Nephron progenitor cell (in vitro differentiated cells): ENCODE measurements around the gene ATP6V0A1.
A peak's percentile ranks its signal among the peaks of the same experiment; 100 is the strongest.

ENCODE experiments used
- DNase-seq: peaks from one replicate; pipeline ENCODE4 v3.0.0; 2021
- H3K27ac Mint-ChIP-seq: 2 replicates; pipeline ENCODE4 v1.8.0; 2021; ENCODE audit warnings: mild to moderate bottlenecking, moderate library complexity, mixed read lengths
- H3K27me3 Mint-ChIP-seq: 2 replicates; pipeline ENCODE4 v1.8.0; 2021; ENCODE audit warnings: mild to moderate bottlenecking, low read depth, mixed read lengths; ENCODE audit not compliant: poor library complexity
- H3K36me3 Mint-ChIP-seq: 2 replicates; pipeline ENCODE4 v1.8.0; 2021; ENCODE audit warnings: low read depth, mixed read lengths
- H3K4me1 Mint-ChIP-seq: 2 replicates; pipeline ENCODE4 v1.8.0; 2021; ENCODE audit warnings: mixed read lengths
- H3K4me3 Mint-ChIP-seq: 2 replicates; pipeline ENCODE4 v1.8.0; 2021; ENCODE audit warnings: mild to moderate bottlenecking, moderate library complexity, mixed read lengths
- H3K9me3 Mint-ChIP-seq: 2 replicates; pipeline ENCODE4 v1.8.0; 2021; ENCODE audit warnings: mild to moderate bottlenecking, moderate library complexity, mixed read lengths
- CTCF ChIP-seq: fragments of 200-600 bp; sonication (generic); IDR thresholded peaks from 2 replicates; pipeline ENCODE4 v1.5.0; 2021; ENCODE audit warnings: antibody characterized with exemption

Gene ATP6V0A1

GRCh38 chr17:42488032-42488431, 29.4 kb downstream of the ATP6V0A1 start:
- H3K27ac Mint-ChIP-seq = no peak overlapping the region

DNA sequence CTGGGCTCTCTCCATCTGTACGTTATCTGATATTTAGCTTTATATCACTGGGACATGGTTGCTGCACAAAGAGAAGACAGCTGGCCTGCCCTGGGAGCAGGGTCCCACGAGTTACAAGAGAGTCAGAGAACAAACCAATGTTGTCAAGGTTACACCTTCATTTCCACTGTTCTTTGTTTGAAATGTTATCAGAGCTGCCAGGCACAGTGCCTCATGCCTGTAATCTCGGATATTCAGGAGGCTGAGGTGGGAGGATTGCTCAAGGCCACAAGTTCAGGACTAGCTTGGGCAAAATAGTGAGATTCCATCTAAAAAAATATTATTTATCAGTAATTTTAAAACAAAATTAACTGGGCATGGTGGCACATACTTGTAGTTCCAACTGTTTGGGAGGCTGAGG, 34.6 kb downstream of the ATP6V0A1 start:
- TF ChIP-seq CTCF = no peak
- Mint-ChIP-seq H3K27me3 (no peaks in the 10 kb centered on the region), H3K4me3 (no peak overlapping the region), H3K27ac (peak overlapping the region; percentile 25), H3K4me1 (peaks cover 15% of the 10 kb centered on the region), H3K9me3 (no peaks in the 10 kb centered on the region), H3K36me3 (peaks cover 56% of the 10 kb centered on the region)
- no peak for DNase-seq

More at GRCh38 chr17:42488032-42488431, 29.4 kb downstream of the ATP6V0A1 start:
- Mint-ChIP-seq H3K36me3 (peaks cover 37% of the 10 kb centered on the region), H3K27me3 (no peaks in the 10 kb centered on the region), H3K9me3 (no peaks in the 10 kb centered on the region), H3K4me1 (peaks cover under 1% of the 10 kb centered on the region), H3K4me3 (no peak overlapping the region)
- no peak for DNase-seq
- no peak for TF ChIP-seq CTCF

DNA sequence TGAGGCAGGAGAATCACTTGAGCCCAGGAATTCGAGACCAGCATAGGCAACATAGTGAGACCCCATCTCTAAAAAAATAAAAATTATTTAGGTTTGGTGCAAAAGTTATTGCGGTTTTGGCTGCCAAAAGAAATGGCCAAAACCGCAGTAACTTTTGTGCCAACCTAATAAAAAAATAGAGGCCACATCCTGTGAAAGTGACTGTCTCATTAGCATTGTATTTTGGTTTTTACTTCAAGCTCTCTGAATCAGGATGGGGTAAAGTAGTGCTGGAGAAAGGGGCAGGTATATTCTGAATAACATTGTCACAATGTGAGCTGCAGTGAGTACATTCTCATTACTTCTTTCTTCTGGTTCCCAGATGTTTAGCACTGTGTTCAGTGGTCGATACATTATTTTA, 36.0 kb downstream of the ATP6V0A1 start:
- no peak for DNase-seq
- Mint-ChIP-seq H3K9me3 (no peaks in the 10 kb centered on the region), H3K4me1 (peaks cover 15% of the 10 kb centered on the region), H3K36me3 (peaks cover 57% of the 10 kb centered on the region), H3K27ac (no peak overlapping the region), H3K4me3 (no peak overlapping the region), H3K27me3 (no peaks in the 10 kb centered on the region)
- TF ChIP-seq CTCF = no peak

DNA sequence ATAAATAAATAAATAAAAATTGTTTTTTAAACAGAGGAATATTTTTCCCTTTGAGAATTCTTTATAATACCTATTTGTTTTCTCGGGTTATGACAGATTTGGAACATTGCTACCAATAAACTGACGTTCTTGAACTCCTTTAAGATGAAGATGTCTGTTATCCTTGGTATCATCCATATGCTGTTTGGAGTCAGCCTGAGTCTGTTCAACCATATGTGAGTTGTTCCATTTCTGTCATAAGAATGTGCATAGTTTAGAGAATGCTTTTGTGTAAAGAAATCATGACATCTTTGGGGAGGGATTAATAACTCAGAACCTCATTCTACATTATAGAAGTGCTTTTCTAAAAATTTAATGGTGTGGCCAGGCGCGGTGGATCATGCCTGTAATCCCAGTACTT, 40.1 kb downstream of the ATP6V0A1 start:
- no peaks in the 10 kb centered on the region for H3K9me3 Mint-ChIP-seq
- peaks cover 73% of the 10 kb centered on the region for H3K36me3 Mint-ChIP-seq
- no peak for DNase-seq
- peaks cover 10% of the 10 kb centered on the region for H3K4me1 Mint-ChIP-seq
- no peak overlapping the region for H3K27ac Mint-ChIP-seq
- H3K27me3 Mint-ChIP-seq = no peaks in the 10 kb centered on the region
- H3K4me3 Mint-ChIP-seq = no peak overlapping the region
- no peak for TF ChIP-seq CTCF

- Mint-ChIP-seq H3K9me3 (no peaks in the 10 kb centered on the region), H3K36me3 (peaks cover 52% of the 10 kb centered on the region), H3K27ac (no peak overlapping the region)
These were observed 43.4 kb downstream of the ATP6V0A1 start for GRCh38 chr17:42502091-42502490.

More at GRCh38 chr17:42502091-42502490, 43.4 kb downstream of the ATP6V0A1 start:
- H3K4me3 Mint-ChIP-seq = no peak overlapping the region
- no peaks in the 10 kb centered on the region for H3K27me3 Mint-ChIP-seq
- H3K4me1 Mint-ChIP-seq = peaks cover 10% of the 10 kb centered on the region
- no peak for DNase-seq
- no peak for TF ChIP-seq CTCF
